ENCODE data around the gene PRIMPOL.
A peak's percentile ranks its signal among the peaks of the same experiment; 100 is the strongest.

PRIMPOL gene

DNA sequence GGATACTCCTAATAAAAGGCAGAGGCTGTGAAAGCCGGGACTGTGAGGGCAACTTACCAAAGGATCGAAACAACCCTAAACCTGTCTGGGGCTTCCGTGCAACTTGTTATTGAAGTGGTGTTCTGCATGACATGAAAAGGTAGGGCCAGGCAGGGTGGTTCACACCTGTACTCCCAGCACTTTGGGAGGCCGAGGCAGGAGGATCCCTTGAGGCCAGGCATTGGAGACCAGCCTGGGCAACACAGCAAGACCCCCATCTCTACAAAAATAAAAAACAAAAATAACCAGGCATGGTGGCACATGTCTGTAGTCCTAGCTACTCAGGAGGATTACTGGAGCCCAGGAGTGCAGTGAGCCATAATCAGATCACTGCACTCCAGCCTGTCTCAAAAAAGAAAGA is 12.6 kb upstream of the PRIMPOL start:
- Histone ChIP-seq H3K9ac (ENCODE audit: low read length in 5 of 5) (no peak overlapping the region), H3K4me1 (ENCODE audit: control insufficient read depth in 5 of 5, insufficient read depth in 5 of 5, low read length in 5 of 5) (peaks cover 0 to 3% (median 0%) of the 10 kb centered on the region in 5 donors), H3K27ac (ENCODE audit: low read depth, low read length) (no peak overlapping the region), H3K9me3 (ENCODE audit: control insufficient read depth in 5 of 5, low read length in 5 of 5) (no peaks in the 10 kb centered on the region), H3K36me3 (ENCODE audit: control insufficient read depth in 5 of 5, insufficient read depth in 5 of 5, low read length in 5 of 5) (peaks cover 25 to 46% (median 34%) of the 10 kb centered on the region in 5 donors), H3K27me3 (ENCODE audit: control insufficient read depth in 5 of 5, insufficient read depth in 4 of 5, low read length in 5 of 5) (no peaks in the 10 kb centered on the region), H3K4me3 (ENCODE audit: low read depth in 1 of 5, low read length in 5 of 5) (no peak overlapping the region)

DNA sequence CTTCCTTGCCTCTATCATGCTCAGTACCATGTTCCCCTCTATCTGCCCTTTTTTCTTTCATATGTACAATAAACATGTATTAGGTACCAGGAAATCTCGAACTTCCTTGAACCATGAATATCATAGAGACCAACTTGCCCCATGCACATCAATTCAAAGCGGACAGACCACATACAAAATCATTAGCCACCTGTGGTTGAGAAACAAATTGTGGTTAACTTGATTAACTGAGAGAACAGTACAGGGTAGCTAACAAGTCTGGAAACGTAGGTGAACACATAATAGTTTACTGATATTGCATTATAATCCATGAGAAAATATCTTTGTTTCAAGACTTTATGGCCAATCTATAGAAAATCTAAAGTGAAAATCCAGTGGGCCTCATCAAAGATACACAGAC is 8.5 kb upstream of the PRIMPOL start:
- Histone ChIP-seq H3K9ac (ENCODE audit: low read length in 5 of 5) (no peak overlapping the region), H3K4me1 (ENCODE audit: control insufficient read depth in 5 of 5, insufficient read depth in 5 of 5, low read length in 5 of 5) (peaks cover 0 to 5% (median 0%) of the 10 kb centered on the region in 5 donors), H3K27ac (ENCODE audit: low read depth, low read length) (no peak overlapping the region), H3K36me3 (ENCODE audit: control insufficient read depth in 5 of 5, insufficient read depth in 5 of 5, low read length in 5 of 5) (peaks cover 6 to 23% (median 22%) of the 10 kb centered on the region in 5 donors), H3K9me3 (ENCODE audit: control insufficient read depth in 5 of 5, low read length in 5 of 5) (no peaks in the 10 kb centered on the region), H3K27me3 (ENCODE audit: control insufficient read depth in 5 of 5, insufficient read depth in 4 of 5, low read length in 5 of 5) (no peaks in the 10 kb centered on the region), H3K4me3 (ENCODE audit: low read depth in 1 of 5, low read length in 5 of 5) (no peak overlapping the region)

DNA sequence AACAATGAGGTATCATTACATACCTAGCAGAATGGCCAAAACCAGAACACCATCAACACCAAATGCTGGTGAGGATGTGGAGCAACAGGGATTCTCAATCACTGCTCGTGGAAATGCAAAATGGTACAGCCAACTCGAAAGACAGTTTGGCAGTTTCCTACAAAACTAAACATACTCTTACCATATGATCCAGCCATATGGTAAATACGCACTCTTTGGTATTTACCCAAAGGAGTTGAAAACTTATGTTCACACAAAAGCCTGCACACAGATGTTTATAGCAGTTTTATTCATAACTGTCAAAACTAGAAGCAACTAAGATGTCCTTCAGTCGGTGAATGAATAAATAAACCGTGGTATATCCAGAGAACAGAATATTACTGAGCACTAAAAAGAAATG is 8.1 kb upstream of the PRIMPOL start:
- H3K27me3 ChIP-seq (ENCODE audit: control insufficient read depth in 5 of 5, insufficient read depth in 4 of 5, low read length in 5 of 5) = no peaks in the 10 kb centered on the region
- H3K9me3 ChIP-seq (ENCODE audit: control insufficient read depth in 5 of 5, low read length in 5 of 5) = no peaks in the 10 kb centered on the region
- no peak overlapping the region for H3K9ac ChIP-seq (ENCODE audit: low read length in 5 of 5)
- H3K4me3 ChIP-seq (ENCODE audit: low read depth in 1 of 5, low read length in 5 of 5) = no peak overlapping the region
- no peak overlapping the region for H3K27ac ChIP-seq (ENCODE audit: low read depth, low read length)
- H3K4me1 ChIP-seq (ENCODE audit: control insufficient read depth in 5 of 5, insufficient read depth in 5 of 5, low read length in 5 of 5) = peaks cover 0 to 5% (median 0%) of the 10 kb centered on the region in 5 donors
- H3K36me3 ChIP-seq (ENCODE audit: control insufficient read depth in 5 of 5, insufficient read depth in 5 of 5, low read length in 5 of 5) = peaks cover 3 to 19% (median 18%) of the 10 kb centered on the region in 5 donors

DNA sequence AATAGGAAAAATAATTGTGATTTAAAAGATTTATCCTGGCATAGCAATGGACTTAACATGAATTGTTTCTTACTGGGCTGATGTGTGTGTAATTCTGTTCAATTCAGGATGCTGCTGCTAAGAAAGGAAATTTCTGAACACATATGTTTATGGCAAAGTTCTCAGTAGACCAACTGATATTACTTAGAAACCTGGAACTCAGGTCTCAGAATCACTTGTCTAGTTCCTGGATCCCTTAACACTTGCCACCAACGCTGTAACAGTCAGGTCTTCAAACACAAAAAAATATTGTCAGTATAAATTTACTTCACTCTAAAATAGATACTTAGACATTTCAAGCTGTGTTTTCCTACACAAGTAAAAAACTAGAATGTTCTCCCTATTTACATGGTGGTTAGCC is 5.8 kb upstream of the PRIMPOL start:
- Histone ChIP-seq H3K27ac (ENCODE audit: low read depth, low read length) (no peak overlapping the region), H3K9me3 (ENCODE audit: control insufficient read depth in 5 of 5, low read length in 5 of 5) (no peaks in the 10 kb centered on the region), H3K27me3 (ENCODE audit: control insufficient read depth in 5 of 5, insufficient read depth in 4 of 5, low read length in 5 of 5) (no peaks in the 10 kb centered on the region), H3K4me3 (ENCODE audit: low read depth in 1 of 5, low read length in 5 of 5) (no peak overlapping the region), H3K36me3 (ENCODE audit: control insufficient read depth in 5 of 5, insufficient read depth in 5 of 5, low read length in 5 of 5) (peaks cover 0 to 5% (median 3%) of the 10 kb centered on the region in 5 donors), H3K4me1 (ENCODE audit: control insufficient read depth in 5 of 5, insufficient read depth in 5 of 5, low read length in 5 of 5) (peaks cover 8 to 23% (median 16%) of the 10 kb centered on the region in 5 donors), H3K9ac (ENCODE audit: low read length in 5 of 5) (no peak overlapping the region)

DNA sequence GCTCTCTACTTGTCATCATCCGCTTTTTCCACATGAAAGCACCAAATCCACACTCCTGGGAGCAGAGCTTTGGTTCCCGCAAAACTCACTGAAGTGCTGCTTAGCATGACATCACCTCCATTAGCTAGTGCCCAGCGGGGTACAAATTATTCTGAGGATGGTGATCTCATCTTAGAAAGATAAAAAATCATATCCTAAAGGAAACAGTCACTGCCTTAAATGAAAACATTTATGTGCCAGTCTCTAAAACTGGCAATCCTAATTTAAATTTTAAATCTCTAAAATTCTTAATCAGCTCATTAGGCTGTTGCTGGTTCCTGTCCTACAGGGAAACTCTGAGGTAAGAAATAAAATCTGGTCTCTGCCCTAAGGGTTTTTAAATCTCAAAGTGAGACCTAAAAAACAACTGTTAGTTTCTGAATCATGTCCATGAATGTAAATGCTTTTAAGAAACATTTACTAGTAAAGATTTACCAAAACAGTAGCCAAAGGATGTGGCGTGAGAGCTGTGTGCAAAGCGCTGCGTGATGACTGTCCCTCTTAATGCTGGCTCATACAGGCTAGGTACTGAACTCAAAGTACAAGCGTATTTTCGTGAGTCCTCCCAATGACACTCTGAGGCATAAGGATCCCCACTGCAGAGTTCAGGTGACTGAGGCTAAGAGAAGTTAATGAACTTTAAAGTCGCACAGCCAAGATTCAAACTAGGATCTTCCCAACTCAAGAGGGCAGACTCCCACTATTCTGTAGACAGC is 4.8 kb upstream of the PRIMPOL start:
- Histone ChIP-seq H3K9me3 (ENCODE audit: control insufficient read depth in 5 of 5, low read length in 5 of 5) (no peaks in the 10 kb centered on the region), H3K4me1 (ENCODE audit: control insufficient read depth in 5 of 5, insufficient read depth in 5 of 5, low read length in 5 of 5) (peaks cover 8 to 25% (median 17%) of the 10 kb centered on the region in 5 donors), H3K4me3 (ENCODE audit: low read depth in 1 of 5, low read length in 5 of 5) (no peak overlapping the region), H3K9ac (ENCODE audit: low read length in 5 of 5) (no peak overlapping the region), H3K27me3 (ENCODE audit: control insufficient read depth in 5 of 5, insufficient read depth in 4 of 5, low read length in 5 of 5) (no peaks in the 10 kb centered on the region), H3K36me3 (ENCODE audit: control insufficient read depth in 5 of 5, insufficient read depth in 5 of 5, low read length in 5 of 5) (peaks cover 0 to 5% (median 3%) of the 10 kb centered on the region in 5 donors), H3K27ac (ENCODE audit: low read depth, low read length) (no peak overlapping the region)

DNA sequence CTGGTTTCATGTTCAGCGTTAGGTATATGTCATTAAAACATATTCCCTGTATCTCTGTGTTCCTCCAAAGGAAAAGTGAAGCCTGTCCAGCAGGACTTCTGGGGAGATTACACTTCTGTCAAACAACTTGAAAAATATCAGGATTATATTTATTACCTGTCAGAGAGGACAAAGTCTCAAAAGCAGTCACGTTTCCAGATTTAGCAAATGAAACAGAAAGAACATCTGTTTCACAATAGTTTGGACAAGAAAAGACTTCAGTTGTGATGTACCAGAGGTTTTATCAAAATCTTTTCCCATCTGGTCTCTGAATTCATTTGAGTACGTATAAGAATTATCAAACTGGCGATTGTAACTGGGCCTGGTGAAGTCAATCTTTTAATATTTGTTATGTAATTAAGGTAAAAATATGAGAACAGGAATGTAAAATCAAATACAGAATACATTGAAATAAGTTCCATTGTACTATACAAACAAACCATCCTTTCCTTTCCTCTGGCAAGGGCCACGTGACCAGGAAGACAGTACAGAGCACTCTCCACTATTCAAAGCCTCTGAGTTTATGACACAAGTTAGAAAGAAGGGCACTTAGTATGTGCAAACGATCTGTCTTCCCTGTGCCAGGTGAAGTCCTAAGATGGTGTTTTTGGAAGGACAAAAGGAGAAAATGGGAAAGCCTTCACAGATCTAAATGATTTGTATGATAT is 3.5 kb upstream of the PRIMPOL start:
- no peak overlapping the region for H3K4me3 ChIP-seq (ENCODE audit: low read depth in 1 of 5, low read length in 5 of 5)
- peaks cover 8 to 36% (median 28%) of the 10 kb centered on the region in 5 donors for H3K4me1 ChIP-seq (ENCODE audit: control insufficient read depth in 5 of 5, insufficient read depth in 5 of 5, low read length in 5 of 5)
- H3K27ac ChIP-seq (ENCODE audit: low read depth, low read length) = no peak overlapping the region
- no peaks in the 10 kb centered on the region for H3K27me3 ChIP-seq (ENCODE audit: control insufficient read depth in 5 of 5, insufficient read depth in 4 of 5, low read length in 5 of 5)
- H3K9ac ChIP-seq (ENCODE audit: low read length in 5 of 5) = no peak overlapping the region
- peaks cover 0 to 5% (median 3%) of the 10 kb centered on the region in 5 donors for H3K36me3 ChIP-seq (ENCODE audit: control insufficient read depth in 5 of 5, insufficient read depth in 5 of 5, low read length in 5 of 5)
- no peaks in the 10 kb centered on the region for H3K9me3 ChIP-seq (ENCODE audit: control insufficient read depth in 5 of 5, low read length in 5 of 5)

DNA sequence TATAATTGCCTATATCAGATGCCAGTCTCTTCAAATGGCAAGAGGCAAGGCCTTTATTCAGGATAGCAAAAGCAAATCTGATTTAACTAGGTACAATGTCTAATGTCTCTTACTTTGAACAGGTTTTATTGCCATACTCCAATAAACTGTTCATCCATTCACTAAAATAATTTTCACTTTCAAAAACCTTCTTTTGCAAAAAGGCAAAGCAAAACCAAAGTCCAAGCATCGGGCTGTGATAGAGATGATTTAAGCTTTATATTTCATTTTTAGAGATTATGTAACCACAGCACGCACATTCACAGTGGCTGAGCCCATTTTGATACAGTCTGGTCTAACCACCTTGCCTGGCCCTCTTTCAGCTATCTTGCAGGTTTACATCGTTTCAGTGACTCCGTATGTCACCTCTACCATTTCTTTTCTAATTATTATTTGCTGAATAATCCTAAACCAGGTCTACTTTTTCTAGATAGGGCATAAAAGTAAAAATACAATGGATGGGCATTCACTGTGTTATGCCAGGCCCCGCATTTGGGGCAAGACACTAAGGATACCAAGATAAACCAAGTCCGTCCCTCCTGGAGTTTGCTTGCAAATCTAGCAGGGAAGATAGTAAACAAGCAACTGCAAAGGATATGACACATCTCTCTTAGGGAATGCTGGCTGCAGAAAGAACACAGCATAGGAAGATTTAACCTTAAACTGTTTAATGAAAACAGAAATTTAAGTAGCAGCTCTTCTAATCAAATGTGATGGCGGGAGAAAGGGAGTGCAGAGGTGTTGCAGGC is 2.1 kb upstream of the PRIMPOL start:
- H3K9ac ChIP-seq (ENCODE audit: low read length in 5 of 5) = peak overlapping the region in 4 of 5 donors; percentile 83 to 92 (median 86)
- H3K4me1 ChIP-seq (ENCODE audit: control insufficient read depth in 5 of 5, insufficient read depth in 5 of 5, low read length in 5 of 5) = peaks cover 8 to 36% (median 29%) of the 10 kb centered on the region in 5 donors
- H3K4me3 ChIP-seq (ENCODE audit: low read depth in 1 of 5, low read length in 5 of 5) = peak overlapping the region; percentile 81 to 91 (median 84)
- H3K27ac ChIP-seq (ENCODE audit: low read depth, low read length) = peak overlapping the region; percentile 96
- H3K9me3 ChIP-seq (ENCODE audit: control insufficient read depth in 5 of 5, low read length in 5 of 5) = no peaks in the 10 kb centered on the region
- H3K27me3 ChIP-seq (ENCODE audit: control insufficient read depth in 5 of 5, insufficient read depth in 4 of 5, low read length in 5 of 5) = no peaks in the 10 kb centered on the region
- peaks cover 0 to 3% (median 3%) of the 10 kb centered on the region in 5 donors for H3K36me3 ChIP-seq (ENCODE audit: control insufficient read depth in 5 of 5, insufficient read depth in 5 of 5, low read length in 5 of 5)

DNA sequence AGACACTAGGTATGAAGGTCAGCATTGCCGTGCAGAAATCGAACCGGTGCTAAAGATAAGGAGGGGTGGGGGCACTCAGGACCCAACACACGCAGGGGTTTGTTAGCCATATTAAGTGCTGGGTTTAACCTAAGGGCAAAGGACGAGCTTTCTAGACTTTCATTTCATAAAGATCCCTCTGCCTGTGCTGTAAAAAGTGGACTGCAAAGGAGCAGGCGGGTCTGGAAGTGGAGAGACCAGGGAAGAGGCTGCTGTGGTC is 1.6 kb upstream of the PRIMPOL start:
- Histone ChIP-seq H3K9ac (ENCODE audit: low read length in 5 of 5) (peak overlapping the region; percentile 83 to 92 (median 85)), H3K4me1 (ENCODE audit: control insufficient read depth in 5 of 5, insufficient read depth in 5 of 5, low read length in 5 of 5) (peaks cover 8 to 36% (median 29%) of the 10 kb centered on the region in 5 donors), H3K9me3 (ENCODE audit: control insufficient read depth in 5 of 5, low read length in 5 of 5) (no peaks in the 10 kb centered on the region), H3K36me3 (ENCODE audit: control insufficient read depth in 5 of 5, insufficient read depth in 5 of 5, low read length in 5 of 5) (peaks cover 0 to 3% (median 3%) of the 10 kb centered on the region in 5 donors), H3K27me3 (ENCODE audit: control insufficient read depth in 5 of 5, insufficient read depth in 4 of 5, low read length in 5 of 5) (no peaks in the 10 kb centered on the region), H3K4me3 (ENCODE audit: low read depth in 1 of 5, low read length in 5 of 5) (peak overlapping the region; percentile 81 to 91 (median 84)), H3K27ac (ENCODE audit: low read depth, low read length) (peak overlapping the region; percentile 96)

DNA sequence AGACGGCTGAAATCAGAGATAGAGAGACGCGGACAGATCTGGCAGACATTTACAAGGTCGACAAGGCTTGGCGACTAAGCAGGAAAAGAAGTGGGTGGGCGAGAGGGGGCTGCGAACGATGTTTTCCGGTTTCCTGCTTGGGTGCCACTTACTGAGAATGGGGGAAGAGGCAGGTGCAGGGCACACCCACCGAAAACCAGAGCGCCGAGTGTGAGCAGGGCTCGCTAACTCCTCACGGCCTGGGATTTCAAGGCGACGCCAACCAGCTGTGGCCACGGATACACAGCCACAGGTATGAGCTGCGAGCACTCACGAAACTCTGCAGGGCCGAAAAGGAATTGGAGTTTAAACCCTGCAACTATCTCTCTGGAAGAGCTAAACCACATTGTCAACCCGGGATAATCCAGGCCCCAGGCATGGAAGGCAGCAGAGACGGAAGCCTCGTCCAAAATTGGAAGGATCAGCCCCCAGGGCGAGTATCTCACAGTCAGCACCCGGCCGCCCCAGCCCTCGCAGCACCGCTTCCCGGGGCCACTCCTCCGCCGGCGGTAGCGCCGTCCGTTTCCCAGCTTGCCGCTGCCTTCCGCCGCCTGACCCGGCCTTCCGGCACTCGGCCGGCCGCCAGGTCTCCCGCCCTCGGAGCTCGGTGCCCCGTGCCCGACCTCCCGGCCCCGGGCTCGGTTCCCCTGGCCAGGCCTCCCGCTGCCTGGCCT is 1.1 kb upstream of the PRIMPOL start:
- Histone ChIP-seq H3K4me3 (ENCODE audit: low read depth in 1 of 5, low read length in 5 of 5) (peak overlapping the region; percentile 81 to 91 (median 84)), H3K9ac (ENCODE audit: low read length in 5 of 5) (peak overlapping the region; percentile 83 to 92 (median 85)), H3K27me3 (ENCODE audit: control insufficient read depth in 5 of 5, insufficient read depth in 4 of 5, low read length in 5 of 5) (no peaks in the 10 kb centered on the region), H3K4me1 (ENCODE audit: control insufficient read depth in 5 of 5, insufficient read depth in 5 of 5, low read length in 5 of 5) (peaks cover 8 to 36% (median 29%) of the 10 kb centered on the region in 5 donors), H3K36me3 (ENCODE audit: control insufficient read depth in 5 of 5, insufficient read depth in 5 of 5, low read length in 5 of 5) (peaks cover 0 to 3% (median 3%) of the 10 kb centered on the region in 5 donors), H3K9me3 (ENCODE audit: control insufficient read depth in 5 of 5, low read length in 5 of 5) (no peaks in the 10 kb centered on the region), H3K27ac (ENCODE audit: low read depth, low read length) (peak overlapping the region; percentile 96)
